GM12874 (cell line): ENCODE results near the gene UTP15.

Source experiments
- CTCF ChIP-seq: IDR thresholded peaks from 2 replicates; pipeline ENCODE4 v1.5.1; 2011; ENCODE audit warnings: low read depth, mild to moderate bottlenecking, control low read depth, low read length, moderate library complexity; ENCODE audit not compliant: insufficient read depth

Gene UTP15

DNA sequence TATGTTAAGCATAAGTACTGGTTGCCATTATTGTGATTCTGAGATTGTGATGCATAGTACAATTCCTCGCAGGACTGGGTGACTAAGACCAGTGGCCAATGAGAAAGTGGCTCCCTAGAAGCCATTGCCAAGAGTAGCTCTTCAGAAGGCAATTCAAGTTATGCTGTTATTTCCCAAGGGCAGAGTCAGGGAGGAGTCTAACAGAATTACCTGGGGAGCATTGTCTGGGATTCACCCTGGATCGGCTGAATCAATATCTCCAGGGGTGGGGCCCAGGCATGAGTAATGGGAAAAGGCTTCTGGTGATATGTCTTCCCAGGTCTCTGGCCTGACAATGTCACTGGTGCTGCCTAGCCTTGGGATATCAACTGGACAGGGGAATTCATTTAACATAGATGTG lies 49.5 kb downstream of the UTP15 start:
- no peak for TF ChIP-seq CTCF

GRCh38 chr5:73615947-73616346 lies 50.4 kb downstream of the UTP15 start:
- no peak for TF ChIP-seq CTCF

DNA sequence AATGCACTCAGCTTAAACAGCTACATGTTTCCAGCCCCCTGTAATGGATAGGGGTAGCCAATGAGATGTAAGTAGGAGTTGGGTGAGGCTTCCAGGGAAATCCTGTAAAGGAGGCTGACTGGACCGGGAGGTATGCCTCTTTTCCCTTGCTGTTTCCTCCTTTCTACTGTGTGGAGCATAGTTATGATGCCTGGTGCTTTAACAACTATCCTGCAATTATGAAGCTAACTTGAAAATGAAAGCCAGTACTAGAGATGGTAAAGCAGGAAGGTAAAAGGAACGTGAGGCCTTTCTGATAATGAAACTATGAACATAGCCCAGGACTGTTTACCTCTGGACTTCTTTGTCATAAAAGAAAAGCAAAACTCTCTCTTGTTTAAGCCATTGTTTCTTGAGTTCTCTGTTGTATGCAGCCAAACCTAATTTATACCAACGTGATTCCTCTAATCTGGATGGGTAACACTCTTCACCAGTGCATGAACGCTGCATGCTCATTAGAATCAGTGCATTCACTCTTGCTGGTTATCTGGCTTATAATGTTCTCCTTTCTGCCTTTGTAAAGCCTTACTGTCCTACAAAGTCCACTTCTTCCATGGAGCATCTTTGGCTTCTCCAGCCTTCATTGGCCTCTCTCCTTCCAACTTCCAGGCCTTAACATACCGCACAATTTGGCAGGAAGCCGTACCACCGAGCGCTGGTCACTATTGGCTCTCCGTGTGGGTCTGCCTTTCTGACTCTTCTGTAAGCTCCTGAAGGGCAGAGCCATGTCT lies 52.2 kb downstream of the UTP15 start:
- no peak for TF ChIP-seq CTCF

DNA sequence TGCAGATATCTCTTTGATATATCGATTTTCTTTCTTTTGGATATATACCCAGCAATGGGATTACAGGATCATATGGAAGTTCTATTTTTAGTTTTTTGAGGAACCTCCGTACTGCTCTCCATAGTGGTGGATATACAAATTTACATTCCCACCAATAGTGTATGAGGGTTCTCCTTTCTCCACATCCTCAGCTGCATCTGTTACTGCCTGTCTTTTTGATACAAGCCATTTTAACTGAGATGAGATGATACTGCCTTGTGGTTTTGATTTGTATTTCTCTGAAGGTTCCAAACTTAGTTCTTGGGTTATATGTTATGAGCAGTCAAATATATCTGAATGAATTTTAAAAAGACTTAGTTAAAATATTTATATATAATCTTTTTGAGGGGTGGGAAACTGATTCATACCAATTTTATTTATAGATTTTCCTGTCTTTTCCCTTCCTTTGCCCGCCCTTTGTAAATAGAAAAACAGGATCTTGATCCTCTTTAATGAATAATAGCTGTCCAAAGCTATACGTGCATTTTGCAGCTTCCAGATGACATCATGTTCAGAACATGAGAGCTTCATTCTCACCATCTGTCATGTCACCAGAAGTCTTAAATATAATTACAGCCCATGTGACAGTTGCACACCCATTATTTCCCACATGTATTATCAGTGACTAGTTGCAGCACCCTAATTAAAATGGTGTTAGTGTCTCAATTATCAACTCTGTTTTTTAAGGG lies 54.2 kb downstream of the UTP15 start:
- TF ChIP-seq CTCF = no peak

- no peak for TF ChIP-seq CTCF
Measured at GRCh38 chr5:73620334-73620687, 54.8 kb downstream of the UTP15 start.

GRCh38 chr5:73623060-73623459 lies 57.5 kb downstream of the UTP15 start:
- no peak for TF ChIP-seq CTCF

DNA sequence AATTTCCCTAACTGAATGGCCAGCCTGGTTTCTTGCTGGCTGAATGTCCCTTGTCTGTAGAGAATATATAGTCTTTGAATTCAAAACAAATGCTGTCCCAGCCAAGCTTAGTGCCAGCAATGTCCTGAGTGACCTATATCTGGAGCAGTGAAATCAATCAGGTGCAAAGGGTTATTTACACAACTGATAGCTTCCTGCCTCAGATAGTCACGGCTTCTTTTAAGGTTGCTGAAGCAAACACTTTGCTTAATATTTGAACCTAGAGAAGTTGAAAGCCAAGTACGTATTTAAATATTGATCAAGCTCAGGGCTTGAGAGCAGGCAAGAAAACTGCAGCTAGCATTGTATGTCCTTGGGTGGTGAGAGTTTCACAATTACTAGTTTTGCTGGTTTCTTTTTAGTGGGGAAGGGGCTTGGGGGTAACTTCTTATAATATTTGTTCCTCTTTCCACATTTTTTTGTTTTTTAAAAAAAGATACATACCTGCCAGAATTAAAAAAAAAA lies 58.4 kb downstream of the UTP15 start:
- TF ChIP-seq CTCF = no peak
